HEK293 (cell line): ENCODE data around the gene PPM1G.

Source experiments
- ZNF114 ChIP-seq: fragments of 450-650 bp; formaldehyde crosslinking; IDR thresholded peaks from 2 replicates; pipeline ENCODE4 v1.5.0; 2017; ENCODE audit warnings: missing biosample characterization, missing genetic modification characterization
- ZNF416 ChIP-seq: fragments of 450-650 bp; formaldehyde crosslinking; IDR thresholded peaks from 2 replicates; pipeline ENCODE4 v1.5.1; 2016; ENCODE audit warnings: missing biosample characterization, missing genetic modification characterization
- TF ChIP-seq, protein P1 (sequence below): fragments of 450-650 bp; formaldehyde crosslinking; IDR thresholded peaks from 2 replicates; pipeline ENCODE4 v1.5.1; 2016; ENCODE audit warnings: missing biosample characterization, missing genetic modification characterization
- TF ChIP-seq, protein P2 (sequence below): fragments of 450-650 bp; formaldehyde crosslinking; IDR thresholded peaks from 2 replicates; pipeline ENCODE4 v1.5.1; 2016; ENCODE audit warnings: missing biosample characterization, missing genetic modification characterization

DNA sequence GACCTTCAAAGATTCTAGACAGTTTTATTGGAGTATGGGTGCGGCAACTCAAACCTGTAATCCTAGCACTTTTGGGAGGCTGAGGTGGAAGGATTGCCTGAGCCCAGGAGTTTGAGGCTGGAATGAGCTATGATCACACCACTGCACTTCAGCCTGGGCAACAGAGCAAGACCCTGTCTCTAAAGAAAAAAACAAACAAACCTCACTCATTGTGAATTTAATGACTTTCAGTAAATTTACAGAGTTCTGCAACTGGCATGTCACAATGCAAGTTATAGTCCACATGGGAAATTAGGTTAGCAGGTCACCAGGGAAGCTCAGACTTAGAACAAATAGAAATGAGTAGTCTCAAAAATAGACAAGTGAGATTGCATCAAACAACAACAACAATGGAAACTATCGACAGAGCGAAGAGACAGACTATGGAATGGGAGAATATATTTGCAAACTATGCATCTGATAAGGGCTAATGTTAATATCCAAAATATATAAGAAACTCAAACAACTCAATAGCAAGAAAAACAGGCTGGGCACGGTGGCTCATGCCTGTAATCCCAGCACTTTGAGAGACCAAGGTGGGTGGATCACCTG lies 12.4 kb upstream of the PPM1G start:
- TF ChIP-seq, protein P1, sequence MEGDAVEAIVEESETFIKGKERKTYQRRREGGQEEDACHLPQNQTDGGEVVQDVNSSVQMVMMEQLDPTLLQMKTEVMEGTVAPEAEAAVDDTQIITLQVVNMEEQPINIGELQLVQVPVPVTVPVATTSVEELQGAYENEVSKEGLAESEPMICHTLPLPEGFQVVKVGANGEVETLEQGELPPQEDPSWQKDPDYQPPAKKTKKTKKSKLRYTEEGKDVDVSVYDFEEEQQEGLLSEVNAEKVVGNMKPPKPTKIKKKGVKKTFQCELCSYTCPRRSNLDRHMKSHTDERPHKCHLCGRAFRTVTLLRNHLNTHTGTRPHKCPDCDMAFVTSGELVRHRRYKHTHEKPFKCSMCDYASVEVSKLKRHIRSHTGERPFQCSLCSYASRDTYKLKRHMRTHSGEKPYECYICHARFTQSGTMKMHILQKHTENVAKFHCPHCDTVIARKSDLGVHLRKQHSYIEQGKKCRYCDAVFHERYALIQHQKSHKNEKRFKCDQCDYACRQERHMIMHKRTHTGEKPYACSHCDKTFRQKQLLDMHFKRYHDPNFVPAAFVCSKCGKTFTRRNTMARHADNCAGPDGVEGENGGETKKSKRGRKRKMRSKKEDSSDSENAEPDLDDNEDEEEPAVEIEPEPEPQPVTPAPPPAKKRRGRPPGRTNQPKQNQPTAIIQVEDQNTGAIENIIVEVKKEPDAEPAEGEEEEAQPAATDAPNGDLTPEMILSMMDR, result no peak
- TF ChIP-seq ZNF114 (no peak), ZNF416 (tag by site-specific recombination) (no peak)
- TF ChIP-seq, protein P2, sequence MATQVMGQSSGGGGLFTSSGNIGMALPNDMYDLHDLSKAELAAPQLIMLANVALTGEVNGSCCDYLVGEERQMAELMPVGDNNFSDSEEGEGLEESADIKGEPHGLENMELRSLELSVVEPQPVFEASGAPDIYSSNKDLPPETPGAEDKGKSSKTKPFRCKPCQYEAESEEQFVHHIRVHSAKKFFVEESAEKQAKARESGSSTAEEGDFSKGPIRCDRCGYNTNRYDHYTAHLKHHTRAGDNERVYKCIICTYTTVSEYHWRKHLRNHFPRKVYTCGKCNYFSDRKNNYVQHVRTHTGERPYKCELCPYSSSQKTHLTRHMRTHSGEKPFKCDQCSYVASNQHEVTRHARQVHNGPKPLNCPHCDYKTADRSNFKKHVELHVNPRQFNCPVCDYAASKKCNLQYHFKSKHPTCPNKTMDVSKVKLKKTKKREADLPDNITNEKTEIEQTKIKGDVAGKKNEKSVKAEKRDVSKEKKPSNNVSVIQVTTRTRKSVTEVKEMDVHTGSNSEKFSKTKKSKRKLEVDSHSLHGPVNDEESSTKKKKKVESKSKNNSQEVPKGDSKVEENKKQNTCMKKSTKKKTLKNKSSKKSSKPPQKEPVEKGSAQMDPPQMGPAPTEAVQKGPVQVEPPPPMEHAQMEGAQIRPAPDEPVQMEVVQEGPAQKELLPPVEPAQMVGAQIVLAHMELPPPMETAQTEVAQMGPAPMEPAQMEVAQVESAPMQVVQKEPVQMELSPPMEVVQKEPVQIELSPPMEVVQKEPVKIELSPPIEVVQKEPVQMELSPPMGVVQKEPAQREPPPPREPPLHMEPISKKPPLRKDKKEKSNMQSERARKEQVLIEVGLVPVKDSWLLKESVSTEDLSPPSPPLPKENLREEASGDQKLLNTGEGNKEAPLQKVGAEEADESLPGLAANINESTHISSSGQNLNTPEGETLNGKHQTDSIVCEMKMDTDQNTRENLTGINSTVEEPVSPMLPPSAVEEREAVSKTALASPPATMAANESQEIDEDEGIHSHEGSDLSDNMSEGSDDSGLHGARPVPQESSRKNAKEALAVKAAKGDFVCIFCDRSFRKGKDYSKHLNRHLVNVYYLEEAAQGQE (tag by site-specific recombination), result no peak
